Adrenal gland (tissue), 5 donors: ENCODE measurements around the gene CHEK2.

Experiments used
- POLR2A ChIP-seq, 2 donors: fragments of 450-650 bp; IDR thresholded peaks; one replicate each; pipeline ENCODE4 v1.6.1; 2017; ENCODE audit warnings: antibody characterized with exemption in 2 of 2, mild to moderate bottlenecking in 2 of 2, moderate library complexity in 1 of 2
- TF ChIP-seq, protein P1 (sequence below), 6 experiments: fragments of 450-650 bp in 4 of 6; fragments of 200-600 bp in 2 of 6; sonication (generic) in 1 of 6; IDR thresholded peaks; 1 replicate in 5 of 6; 2 replicates in 1 of 6; pipeline versions ENCODE4 v1.5.1 to v1.8.0; 2016 to 2021; ENCODE audit warnings: antibody characterized with exemption in 6 of 6, mild to moderate bottlenecking in 2 of 6, moderate library complexity in 1 of 6
- donor health status: DM: no; HTN: no; CAD: no.

DNA sequence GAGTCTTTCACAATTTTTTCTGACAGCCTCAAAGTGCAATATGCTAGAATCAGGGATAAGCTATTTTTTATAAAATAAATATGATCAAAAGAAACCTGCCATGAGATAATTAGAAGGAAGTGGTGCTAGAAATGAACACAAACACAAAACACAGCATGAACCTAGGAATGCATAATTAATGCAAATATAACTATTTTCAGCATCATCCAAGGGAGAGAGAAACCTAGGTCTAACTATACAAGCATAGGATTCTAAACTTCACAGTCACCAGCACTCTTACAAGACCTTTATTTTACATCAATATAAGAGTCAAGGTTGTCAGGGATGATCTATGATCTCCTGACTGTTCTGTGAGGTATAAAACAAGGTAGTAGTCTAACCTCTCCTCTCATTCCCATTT, 91.2 kb downstream of the CHEK2 start:
- TF ChIP-seq, protein P1, sequence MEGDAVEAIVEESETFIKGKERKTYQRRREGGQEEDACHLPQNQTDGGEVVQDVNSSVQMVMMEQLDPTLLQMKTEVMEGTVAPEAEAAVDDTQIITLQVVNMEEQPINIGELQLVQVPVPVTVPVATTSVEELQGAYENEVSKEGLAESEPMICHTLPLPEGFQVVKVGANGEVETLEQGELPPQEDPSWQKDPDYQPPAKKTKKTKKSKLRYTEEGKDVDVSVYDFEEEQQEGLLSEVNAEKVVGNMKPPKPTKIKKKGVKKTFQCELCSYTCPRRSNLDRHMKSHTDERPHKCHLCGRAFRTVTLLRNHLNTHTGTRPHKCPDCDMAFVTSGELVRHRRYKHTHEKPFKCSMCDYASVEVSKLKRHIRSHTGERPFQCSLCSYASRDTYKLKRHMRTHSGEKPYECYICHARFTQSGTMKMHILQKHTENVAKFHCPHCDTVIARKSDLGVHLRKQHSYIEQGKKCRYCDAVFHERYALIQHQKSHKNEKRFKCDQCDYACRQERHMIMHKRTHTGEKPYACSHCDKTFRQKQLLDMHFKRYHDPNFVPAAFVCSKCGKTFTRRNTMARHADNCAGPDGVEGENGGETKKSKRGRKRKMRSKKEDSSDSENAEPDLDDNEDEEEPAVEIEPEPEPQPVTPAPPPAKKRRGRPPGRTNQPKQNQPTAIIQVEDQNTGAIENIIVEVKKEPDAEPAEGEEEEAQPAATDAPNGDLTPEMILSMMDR (IDR thresholded peaks at IDR 0.05): no peak
- no peak for TF ChIP-seq POLR2A (IDR thresholded peaks at IDR 0.05)
